SIG-M5 treated with dmso at 0.1 percent for 504 hours (cell line): ENCODE measurements around the gene CDYL.

Source experiments
- DNase-seq: peaks from one replicate; lab custom pipeline; 2025; ENCODE audit not compliant: unreplicated experiment; lab: John Stamatoyannopoulos, UW

Gene CDYL

GRCh38 chr6:4930025-4930691 is 154.0 kb downstream of the CDYL start:
- no peak for DNase-seq

GRCh38 chr6:4931530-4932227 is 155.5 kb downstream of the CDYL start:
- DNase-seq: no peak

DNA sequence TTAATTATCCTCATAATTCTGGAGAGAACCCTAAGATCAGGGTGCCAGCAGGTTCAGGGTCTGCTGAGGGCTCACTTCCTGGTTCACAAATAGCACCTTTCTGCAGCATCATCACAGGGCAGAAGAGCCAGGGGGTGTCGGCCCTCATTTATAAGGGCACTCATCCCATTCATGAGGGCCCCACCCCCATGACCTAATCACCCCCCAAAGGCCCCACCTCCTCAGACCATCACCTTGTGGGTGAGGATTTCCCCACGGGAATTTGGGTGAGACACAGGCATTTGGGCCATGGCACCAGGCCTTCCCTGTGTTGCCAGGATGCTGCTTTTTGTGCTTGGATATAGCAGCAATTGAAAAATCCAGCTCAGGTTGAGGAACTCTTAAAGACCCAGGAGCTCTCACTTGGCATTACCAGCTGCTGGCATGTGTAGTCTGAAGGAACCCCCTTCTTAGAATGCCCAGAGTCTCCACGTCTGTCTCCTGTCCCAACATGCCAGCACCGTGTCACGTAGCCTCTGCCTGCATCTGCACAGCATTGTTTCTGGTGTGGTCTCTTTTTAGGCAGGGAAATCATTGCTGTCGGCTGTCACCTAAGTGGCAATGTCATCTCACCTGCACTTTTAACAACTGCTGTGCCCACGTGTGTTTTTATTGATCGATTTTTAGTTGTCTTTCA is 156.2 kb downstream of the CDYL start:
- DNase-seq: no peak

GRCh38 chr6:4935486-4935885 is 159.3 kb downstream of the CDYL start:
- DNase-seq: no peak

- no peak for DNase-seq
Observed at GRCh38 chr6:4935975-4936680, 159.9 kb downstream of the CDYL start.

GRCh38 chr6:4936681-4937041 is 160.5 kb downstream of the CDYL start:
- peak; percentile 30 for DNase-seq

- no peak for DNase-seq
Observed at GRCh38 chr6:4937414-4937813, 161.2 kb downstream of the CDYL start.

DNA sequence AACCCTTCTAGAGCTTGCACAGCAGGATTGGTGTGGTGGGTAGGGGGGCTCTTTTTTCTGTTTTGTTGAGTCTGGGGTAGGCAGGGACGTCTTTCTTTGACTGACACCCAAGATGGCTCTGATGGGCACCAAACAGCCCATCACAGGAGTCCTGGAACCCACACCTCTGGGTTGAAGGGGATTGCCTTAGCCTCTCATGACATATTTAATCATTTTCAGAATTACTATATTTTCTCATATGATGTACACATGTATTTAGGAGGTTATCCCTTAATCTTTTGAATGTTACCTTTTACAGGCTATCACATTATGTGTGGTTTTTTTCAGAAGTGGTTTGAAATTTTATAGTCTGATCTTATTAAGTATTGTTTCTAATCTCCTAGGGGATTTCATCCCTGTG is 163.0 kb downstream of the CDYL start:
- no peak for DNase-seq

- DNase-seq: no peak
Observed at GRCh38 chr6:4940416-4940815, 164.2 kb downstream of the CDYL start.

- peak; percentile 35 for DNase-seq
Observed at GRCh38 chr6:4941782-4942672, 165.8 kb downstream of the CDYL start.

GRCh38 chr6:4942673-4943009 is 166.4 kb downstream of the CDYL start:
- DNase-seq: no peak

DNA sequence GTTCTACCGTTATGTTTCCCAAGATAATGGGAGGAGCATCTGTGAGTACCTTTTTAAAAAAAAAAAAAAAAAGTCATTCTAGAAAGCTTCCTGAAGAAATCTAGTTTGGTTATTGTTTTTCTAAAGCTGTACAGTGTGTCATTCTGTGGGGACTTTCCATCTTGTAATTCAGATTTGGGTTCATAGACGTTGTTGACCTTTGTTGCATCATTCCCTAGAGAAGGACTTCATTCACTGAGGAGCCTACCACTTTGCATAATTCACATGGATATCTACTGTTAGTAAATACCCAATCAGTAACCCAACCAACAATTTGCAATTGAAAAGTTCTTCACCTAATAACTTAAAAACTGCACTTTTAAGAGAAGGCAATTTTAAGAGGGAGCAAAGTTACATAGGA is 167.5 kb downstream of the CDYL start:
- DNase-seq: no peak

DNA sequence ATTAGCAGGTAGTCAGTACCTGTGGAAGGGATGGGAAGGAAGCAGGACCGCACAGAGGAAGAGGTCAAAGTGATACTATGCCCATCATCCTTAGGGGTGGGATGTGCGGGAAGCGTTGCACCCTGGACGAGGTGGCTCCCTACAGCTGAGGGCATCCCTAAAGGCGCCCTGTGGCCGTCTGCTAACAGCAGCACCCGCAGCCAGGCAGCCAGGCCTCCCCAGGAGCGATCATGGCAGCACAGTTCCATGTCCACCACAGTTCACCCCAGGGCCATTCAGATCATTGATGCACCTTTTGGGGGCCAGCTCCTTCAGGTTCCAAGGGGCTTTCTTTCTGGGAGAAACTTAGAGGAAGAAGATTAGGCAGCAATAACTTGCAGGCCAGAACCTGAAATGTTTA is 168.1 kb downstream of the CDYL start:
- DNase-seq: no peak

GRCh38 chr6:4946521-4946920 is 170.3 kb downstream of the CDYL start:
- DNase-seq: no peak

DNA sequence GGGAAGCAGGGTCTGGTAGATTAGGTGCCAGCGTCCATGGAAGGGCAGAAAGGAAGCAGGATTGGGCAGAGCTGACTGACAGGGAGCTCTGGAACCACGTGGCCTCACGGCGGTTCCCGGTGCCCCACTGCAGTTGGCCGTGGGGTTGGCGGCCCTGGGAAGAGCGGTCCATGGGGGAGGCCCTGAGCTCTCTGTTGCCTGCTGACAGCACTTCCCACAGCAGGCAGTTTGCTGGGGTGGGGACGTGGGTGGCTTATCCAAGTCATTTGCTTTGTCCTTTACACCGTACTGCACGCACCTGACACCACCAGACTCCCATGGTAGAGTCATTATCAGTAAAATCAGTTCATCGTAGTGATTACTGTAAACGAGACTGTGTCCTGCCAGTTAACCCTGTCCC is 171.5 kb downstream of the CDYL start:
- no peak for DNase-seq

DNA sequence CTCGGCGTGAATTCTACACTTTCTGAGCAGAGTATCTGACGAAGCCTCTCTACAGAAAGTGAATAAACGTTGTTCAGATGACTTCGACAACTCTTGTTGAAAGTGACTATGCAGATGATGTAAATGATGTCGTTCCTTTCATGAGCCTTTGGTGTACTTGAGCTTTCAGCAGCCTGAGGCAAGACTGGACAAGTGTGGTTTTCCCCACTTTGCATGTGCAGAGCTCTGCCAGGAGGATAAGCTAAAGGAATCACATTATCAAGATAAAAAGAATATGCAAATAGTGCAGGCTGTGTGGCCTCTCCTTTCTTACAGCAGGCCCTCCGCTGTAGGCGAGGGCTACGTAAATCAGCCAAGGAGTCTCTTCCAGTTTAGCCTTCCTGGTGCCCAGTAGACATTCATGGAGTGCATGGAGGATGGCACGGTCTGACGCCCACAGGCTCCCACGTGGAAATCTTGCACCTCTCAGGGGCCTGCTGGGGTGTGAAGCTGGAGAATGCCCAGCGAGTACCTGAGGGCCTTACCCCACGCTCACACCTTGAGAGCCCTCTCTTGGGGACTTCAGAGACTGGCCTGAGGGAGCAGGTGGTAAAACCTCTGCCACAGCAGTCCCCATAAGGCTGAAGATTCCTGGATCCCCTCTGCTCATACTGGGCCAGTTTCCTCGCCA is 172.7 kb downstream of the CDYL start:
- DNase-seq: no peak

DNA sequence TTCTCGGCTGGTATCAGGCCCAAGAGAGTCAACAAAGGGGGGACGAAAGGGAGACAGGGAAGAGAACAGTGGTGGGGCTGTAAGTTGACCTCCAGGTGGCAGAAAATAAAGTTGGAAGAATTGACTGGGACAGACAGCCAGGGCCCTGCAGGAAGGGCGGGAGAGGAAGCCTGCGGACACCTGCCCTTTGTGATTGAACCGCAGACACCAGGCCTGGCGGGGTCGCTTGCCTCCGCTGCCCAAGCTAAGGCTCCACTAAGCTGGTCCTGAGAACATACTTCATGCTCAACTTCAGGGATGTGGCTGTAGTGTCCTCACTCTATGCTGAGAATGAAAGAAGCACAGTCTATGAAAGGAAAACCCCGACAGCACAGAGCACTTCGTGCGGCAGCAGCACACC is 173.9 kb downstream of the CDYL start:
- DNase-seq: no peak

DNA sequence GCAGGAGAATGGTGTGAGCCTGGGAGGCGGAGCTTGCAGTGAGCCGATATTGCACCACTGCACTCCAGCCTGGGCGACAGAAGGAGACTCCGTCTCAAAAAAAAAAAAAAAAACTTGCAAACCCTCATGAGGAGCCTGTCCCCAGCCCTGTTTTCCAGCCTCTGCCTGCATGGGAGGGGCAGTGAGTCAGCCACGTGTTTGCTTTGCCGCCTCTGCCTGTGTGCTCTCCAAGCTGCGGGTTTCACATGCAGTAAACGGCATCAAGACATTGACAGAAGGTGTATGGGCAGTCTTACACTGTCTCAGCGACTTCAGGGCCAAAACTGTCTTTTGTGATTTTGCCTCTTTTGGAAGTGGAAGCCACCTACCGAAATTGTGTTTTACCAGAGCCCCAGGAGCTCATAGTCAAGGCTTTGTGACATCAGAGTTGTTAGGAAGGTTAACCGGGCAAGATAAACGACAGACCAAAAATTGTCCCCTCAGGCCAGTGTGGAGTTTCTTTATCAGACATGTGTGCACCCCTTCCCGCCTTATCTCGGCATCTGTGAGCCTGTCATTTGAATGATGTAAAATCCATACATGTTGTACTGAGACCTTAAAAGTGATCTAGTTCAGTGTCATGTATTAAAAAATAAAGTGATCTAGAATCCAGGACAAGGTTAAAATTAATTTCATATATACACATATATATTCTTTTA is 174.8 kb downstream of the CDYL start:
- DNase-seq: no peak

GRCh38 chr6:4953440-4953839 is 177.2 kb downstream of the CDYL start:
- no peak for DNase-seq

DNA sequence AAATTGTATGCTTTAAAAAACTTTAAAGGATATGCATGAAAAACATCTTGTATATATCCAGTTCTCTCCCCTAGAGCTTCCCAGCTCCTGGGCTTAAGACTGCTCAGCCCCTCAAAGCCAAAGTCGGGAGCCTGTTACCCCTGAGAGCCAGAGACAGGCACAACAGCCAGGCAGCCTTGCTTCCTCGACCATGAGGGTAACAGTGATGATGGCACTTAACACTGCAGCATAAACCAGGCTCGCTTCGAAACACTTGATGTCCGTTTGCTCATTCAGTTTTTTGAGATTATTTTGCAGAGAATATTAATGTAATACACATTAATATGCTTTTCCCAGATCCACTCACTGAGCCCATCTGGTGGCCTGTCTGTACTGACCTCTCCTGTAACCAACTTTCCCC is 180.4 kb downstream of the CDYL start:
- no peak for DNase-seq
